Measurements from ENCODE around the gene EIF2S2.
A peak's percentile ranks its signal among the peaks of the same experiment; 100 is the strongest.
"Not testable (repeated sequence)": the region's sequence is repeated elsewhere in the genome, so short reads cannot be mapped to it uniquely, and the experiment has no call there.

Gene EIF2S2

GRCh38 chr20:34111702-34112599, at the start of gene EIF2S2:
Gene EIF2S2, minus strand, starts transcription at chr20:34112243. Its CDS starts 133 bp downstream, at chr20:34112110.
- DNase-seq (ENCODE audit: low read depth): peak; percentile 95

- DNase-seq (ENCODE audit: low read depth): not testable (repeated sequence)
Observed at GRCh38 chr20:34157697-34158096, 45.7 kb upstream of the EIF2S2 start.

- no peak for DNase-seq (ENCODE audit: low read depth)
Observed at GRCh38 chr20:34155836-34156235, 43.8 kb upstream of the EIF2S2 start.

- not testable (repeated sequence) for DNase-seq (ENCODE audit: low read depth)
Observed at GRCh38 chr20:34153169-34153568, 41.1 kb upstream of the EIF2S2 start.

GRCh38 chr20:34152073-34152472, 40.0 kb upstream of the EIF2S2 start:
- not testable (repeated sequence) for DNase-seq (ENCODE audit: low read depth)

- DNase-seq (ENCODE audit: low read depth): no peak
Observed at GRCh38 chr20:34150306-34151000, 38.4 kb upstream of the EIF2S2 start.

- DNase-seq (ENCODE audit: low read depth): no peak
Observed at GRCh38 chr20:34145280-34145819, 33.3 kb upstream of the EIF2S2 start.

- DNase-seq (ENCODE audit: low read depth): no peak
Observed at GRCh38 chr20:34143951-34144350, 31.9 kb upstream of the EIF2S2 start.

GRCh38 chr20:34142121-34142520, 30.1 kb upstream of the EIF2S2 start:
- DNase-seq (ENCODE audit: low read depth): no peak

- no peak for DNase-seq (ENCODE audit: low read depth)
Observed at GRCh38 chr20:34141293-34141692, 29.2 kb upstream of the EIF2S2 start.

GRCh38 chr20:34135525-34136275, 23.7 kb upstream of the EIF2S2 start:
- DNase-seq (ENCODE audit: low read depth): not testable (repeated sequence)

- DNase-seq (ENCODE audit: low read depth): not testable (repeated sequence)
Observed at GRCh38 chr20:34133365-34133860, 21.4 kb upstream of the EIF2S2 start.

GRCh38 chr20:34132943-34133342, 20.9 kb upstream of the EIF2S2 start:
- not testable (repeated sequence) for DNase-seq (ENCODE audit: low read depth)

- DNase-seq (ENCODE audit: low read depth): not testable (repeated sequence)
Observed at GRCh38 chr20:34132491-34132890, 20.4 kb upstream of the EIF2S2 start.

- no peak for DNase-seq (ENCODE audit: low read depth)
Observed at GRCh38 chr20:34131491-34131890, 19.4 kb upstream of the EIF2S2 start.

GRCh38 chr20:34129518-34130162, 17.6 kb upstream of the EIF2S2 start:
- peak; percentile 55 for DNase-seq (ENCODE audit: low read depth)

GRCh38 chr20:34127792-34128191, 15.7 kb upstream of the EIF2S2 start:
- DNase-seq (ENCODE audit: low read depth): no peak

- DNase-seq (ENCODE audit: low read depth): no peak
Observed at GRCh38 chr20:34124469-34125249, 12.6 kb upstream of the EIF2S2 start.

- no peak for DNase-seq (ENCODE audit: low read depth)
Observed at GRCh38 chr20:34123309-34123708, 11.3 kb upstream of the EIF2S2 start.

- no peak for DNase-seq (ENCODE audit: low read depth)
Observed at GRCh38 chr20:34122274-34122980, 10.4 kb upstream of the EIF2S2 start.
